Activated CD4-positive, CD25-positive, alpha-beta regulatory T cell treated with anti-CD3 and anti-CD28 coated beads, Interleukin-2, amount 50 U/mL, for 24 hours (primary cell): ENCODE data around the gene KCNJ15.
"Not testable (repeated sequence)": the region's sequence is repeated elsewhere in the genome, so short reads cannot be mapped to it uniquely, and the experiment has no call there.

Source experiments
- ATAC-seq, 2 donors: fragments of 150-1000 bp; cut with Tn5 transposase; one replicate each; pipeline ENCODE4 v1.10.0; 2021; ENCODE audit warnings: mild to moderate bottlenecking in 1 of 2, moderate library complexity in 1 of 2

The KCNJ15 gene

GRCh38 chr21:38256599-38257302, at the start of gene KCNJ15:
KCNJ15 (plus strand) TSS chr21:38256991; CDS start chr21:38299262, 42,271 bp downstream.
- no peak for ATAC-seq

GRCh38 chr21:38208118-38208517, 48.7 kb upstream of the KCNJ15 start:
- ATAC-seq, result no peak

- no peak for ATAC-seq
These were observed 45.5 kb upstream of the KCNJ15 start for GRCh38 chr21:38211321-38211720.

GRCh38 chr21:38212706-38213105, 44.1 kb upstream of the KCNJ15 start:
- no peak for ATAC-seq

- ATAC-seq, result no peak
These were observed 37.7 kb upstream of the KCNJ15 start for GRCh38 chr21:38219049-38219628.

GRCh38 chr21:38220270-38220737, 36.5 kb upstream of the KCNJ15 start:
- ATAC-seq, result no peak

GRCh38 chr21:38221594-38221993, 35.2 kb upstream of the KCNJ15 start:
- no peak for ATAC-seq

- ATAC-seq, result no peak
These were observed 32.8 kb upstream of the KCNJ15 start for GRCh38 chr21:38223893-38224540.

- no peak for ATAC-seq
These were observed 29.4 kb upstream of the KCNJ15 start for GRCh38 chr21:38227401-38227800.

- no peak for ATAC-seq
These were observed 28.7 kb upstream of the KCNJ15 start for GRCh38 chr21:38228115-38228514.

GRCh38 chr21:38228537-38228936, 28.3 kb upstream of the KCNJ15 start:
- ATAC-seq, result no peak

GRCh38 chr21:38229260-38229877, 27.4 kb upstream of the KCNJ15 start:
- ATAC-seq, result no peak

GRCh38 chr21:38234395-38235142, 22.2 kb upstream of the KCNJ15 start:
- no peak for ATAC-seq

GRCh38 chr21:38235251-38235650, 21.5 kb upstream of the KCNJ15 start:
- not testable (repeated sequence) for ATAC-seq

GRCh38 chr21:38236232-38236631, 20.6 kb upstream of the KCNJ15 start:
- ATAC-seq, result no peak

- ATAC-seq, result no peak
These were observed 17.1 kb upstream of the KCNJ15 start for GRCh38 chr21:38239672-38240071.

GRCh38 chr21:38240129-38240528, 16.7 kb upstream of the KCNJ15 start:
- ATAC-seq, result no peak

GRCh38 chr21:38241029-38241740, 15.6 kb upstream of the KCNJ15 start:
- ATAC-seq, result no peak

- ATAC-seq, result no peak
These were observed 14.7 kb upstream of the KCNJ15 start for GRCh38 chr21:38242061-38242460.

- ATAC-seq, result no peak
These were observed 12.9 kb upstream of the KCNJ15 start for GRCh38 chr21:38243732-38244406.

- ATAC-seq, result peak; percentile 9 to 11
These were observed 12.4 kb upstream of the KCNJ15 start for GRCh38 chr21:38244407-38244787.
